IMR-90 (cell line): ENCODE results near the gene LAMA3. TPM values are rescaled to one million over a fixed set of nuclear protein-coding genes. Genes with fewer than 3 reads are reported as not detected.

Experiments used
- ATAC-seq: fragments of 200-7000 bp; cut with Tn5 transposase; 2 replicates; pipeline ENCODE4 v1.9.1; 2020; ENCODE audit warnings: low read depth, mild to moderate bottlenecking, moderate library complexity
- BruUV-seq: library from RNA; stranded (reverse); fragments of 400-500 nt; replicated peaks from 2 replicates; lab custom pipeline; 2021; lab: Mats Ljungman, UMichigan
- CTCF ChIA-PET: fragments of 300-600 bp; formaldehyde crosslinking; extraction: SDS; loops from one replicate; lab custom pipeline; 2021; ENCODE audit warnings: antibody characterized with exemption; lab: Yijun Ruan, JAX
- POLR2A ChIA-PET: fragments of 300-600 bp; sonication (Branson Sonifier 250); formaldehyde crosslinking; loops from one replicate; lab custom pipeline; 2022; ENCODE audit warnings: antibody characterized with exemption; ENCODE audit not compliant: unreplicated experiment; lab: Charles Lee
- DNase-seq: peaks from one replicate; pipeline ENCODE4 v3.0.0; 2013
- H2AFZ ChIP-seq: replicated peaks from 2 replicates; pipeline ENCODE3; 2013; ENCODE audit warnings: low read length, mild to moderate bottlenecking; ENCODE audit not compliant: poor library complexity
- H2AK5ac ChIP-seq: 2 replicates; pipeline ENCODE4 v1.6.1; 2013; ENCODE audit warnings: low read depth, low read length, inconsistent platforms
- H2AK9ac ChIP-seq: replicated peaks from 2 replicates; pipeline ENCODE3; 2013; ENCODE audit warnings: mild to moderate bottlenecking, low read depth, low read length, moderate library complexity; ENCODE audit not compliant: poor library complexity
- H2BK120ac ChIP-seq: 2 replicates; pipeline ENCODE4 v1.6.1; 2013; ENCODE audit warnings: low read depth, low read length, inconsistent platforms
- H2BK15ac ChIP-seq: 3 replicates; pipeline ENCODE4 v1.6.1; 2013; ENCODE audit warnings: low read depth, low read length, inconsistent platforms
- H2BK20ac ChIP-seq: 2 replicates; pipeline ENCODE4 v1.6.1; 2013; ENCODE audit warnings: low read depth, mild to moderate bottlenecking, inconsistent platforms, low read length, moderate library complexity
- H2BK5ac ChIP-seq: 2 replicates; pipeline ENCODE4 v1.6.1; 2013; ENCODE audit warnings: mild to moderate bottlenecking, low read depth, low read length, inconsistent platforms; ENCODE audit not compliant: poor library complexity, severe bottlenecking
- H3K14ac ChIP-seq: replicated peaks from 2 replicates; pipeline ENCODE4 v1.6.1; 2013; ENCODE audit warnings: low read depth, low read length, inconsistent platforms
- H3K18ac ChIP-seq: 2 replicates; pipeline ENCODE4 v1.6.1; 2013; ENCODE audit warnings: low read depth, low read length, control low read depth
- H3K23ac ChIP-seq: 2 replicates; pipeline ENCODE4 v1.6.1; 2013; ENCODE audit warnings: low read depth, low read length, inconsistent platforms
- H3K27ac ChIP-seq: 2 replicates; pipeline ENCODE4 v1.5.1; 2013; ENCODE audit warnings: mild to moderate bottlenecking, control low read depth, low read length; ENCODE audit not compliant: insufficient read depth
- H3K27me3 ChIP-seq: 2 replicates; pipeline ENCODE4 v1.6.1; 2013; ENCODE audit warnings: low read length; ENCODE audit not compliant: control insufficient read depth, insufficient read depth
- H3K36me3 ChIP-seq: 2 replicates; pipeline ENCODE4 v1.6.1; 2013; ENCODE audit warnings: low read length, mixed read lengths; ENCODE audit not compliant: control insufficient read depth, insufficient read depth
- H3K4ac ChIP-seq: 2 replicates; pipeline ENCODE4 v1.6.1; 2013; ENCODE audit warnings: low read depth, low read length, inconsistent platforms
- H3K4me1 ChIP-seq: 2 replicates; pipeline ENCODE4 v1.6.1; 2013; ENCODE audit warnings: low read length, mixed read lengths; ENCODE audit not compliant: control insufficient read depth, insufficient read depth
- H3K4me2 ChIP-seq: 2 replicates; pipeline ENCODE4 v1.6.1; 2013; ENCODE audit warnings: low read depth, mild to moderate bottlenecking, control low read depth, low read length, moderate library complexity
- H3K4me3 ChIP-seq: 2 replicates; pipeline ENCODE4 v1.5.1; 2013; ENCODE audit warnings: low read depth, mild to moderate bottlenecking, control low read depth, low read length, moderate library complexity; ENCODE audit not compliant: insufficient read depth
- H3K56ac ChIP-seq: 2 replicates; pipeline ENCODE4 v1.6.1; 2013; ENCODE audit warnings: low read length, inconsistent platforms; ENCODE audit not compliant: insufficient read depth; ENCODE audit errors: extremely low read depth
- H3K79me1 ChIP-seq, 2 experiments: 2 replicates each; pipeline ENCODE4 v1.6.1; 2013; ENCODE audit warnings: low read length in 2 of 2, inconsistent platforms in 1 of 2, low read depth in 1 of 2
- H3K9ac ChIP-seq: 2 replicates; pipeline ENCODE4 v1.6.1; 2013; ENCODE audit warnings: low read depth, low read length, control low read depth
- H3K9me1 ChIP-seq: 2 replicates; pipeline ENCODE4 v1.6.1; 2013; ENCODE audit warnings: low read length, inconsistent platforms; ENCODE audit not compliant: insufficient read depth
- H3K9me3 ChIP-seq: 2 replicates; pipeline ENCODE4 v1.6.1; 2013; ENCODE audit warnings: low read length; ENCODE audit not compliant: control insufficient read depth, insufficient read depth
- H4K20me1 ChIP-seq: 2 replicates; pipeline ENCODE4 v1.6.1; 2013; ENCODE audit warnings: low read length, inconsistent platforms; ENCODE audit not compliant: insufficient read depth
- H4K5ac ChIP-seq: 2 replicates; pipeline ENCODE4 v1.6.1; 2013; ENCODE audit warnings: mild to moderate bottlenecking, low read depth, low read length, control low read depth
- H4K8ac ChIP-seq, 2 experiments: 2 replicates each; pipeline ENCODE4 v1.6.1; 2013; ENCODE audit warnings: low read depth in 2 of 2, low read length in 2 of 2, control low read depth in 1 of 2, inconsistent platforms in 1 of 2
- H4K91ac ChIP-seq: 2 replicates; pipeline ENCODE4 v1.6.1; 2013; ENCODE audit warnings: low read depth, low read length, inconsistent platforms; ENCODE audit not compliant: insufficient read depth
- CEBPB ChIP-seq: IDR thresholded peaks from 2 replicates; pipeline ENCODE4 v1.6.1; 2012; ENCODE audit warnings: low read depth, low read length, improper control_type of control experiment
- CTCF ChIP-seq: conservative IDR thresholded peaks from 2 replicates; pipeline ENCODE4 v1.5.1; 2012; ENCODE audit warnings: mild to moderate bottlenecking, low read depth, low read length, improper control_type of control experiment
- RAD21 ChIP-seq: IDR thresholded peaks from 2 replicates; pipeline ENCODE4 v1.6.1; 2012; ENCODE audit warnings: low read length, improper control_type of control experiment
- WGBS, 2 experiments: methylation state at CpG; one replicate each; pipeline versions ENCODE4 v1.1.5 to v1.1.7; 2013; ENCODE audit warnings: missing lambda C conversion rate in 2 of 2; ENCODE audit not compliant: insufficient read length in 1 of 2; ENCODE audit errors: extremely low coverage in 2 of 2; 5-methylcytosine and 5-hydroxymethylcytosine counted together
- dilution Hi-C: fragments of 300-500 bp; cut with HindIII; formaldehyde crosslinking; loops from one replicate; pipeline ENCODE4 v1.14.3; 2018; ENCODE audit warnings: low sequenced_read_pairs; ENCODE audit not compliant: unreplicated experiment
- in situ Hi-C: fragments of 300-500 bp; cut with MboI; formaldehyde crosslinking; loops from 3 replicates; pipeline ENCODE4 v1.14.3; 2019; ENCODE audit warnings: low sequenced_read_pairs, inconsistent platforms, mixed read lengths
- intact Hi-C: fragments of 100-400 bp; cut with micrococcal nuclease; formaldehyde crosslinking; loops from 2 replicates; pipeline ENCODE4 v1.10.0; 2022
- polyA plus RNA-seq, 3 experiments: library from polyadenylated mRNA; depleted of rRNA; stranded (reverse); fragments of >200 nt; gene quantifications; 2 replicates each; pipeline ENCODE4 v1.2.3, GENCODE V29; 2012; ENCODE audit warnings: low replicate concordance in 1 of 3
- total RNA-seq: library from RNA; depleted of rRNA; stranded (reverse); fragments of >200 nt; gene quantifications from 2 replicates; pipeline ENCODE4 v1.2.3, GENCODE V29; 2012

The LAMA3 gene
- total and polyA plus RNA-seq, 2 of the 4 experiments (the other 2 are of a cell fraction) = 0.18 to 0.19 TPM

GRCh38 chr18:23779696-23780303 lies 90.5 kb downstream of the LAMA3 start:
- Histone ChIP-seq H3K27ac (0 out of 2 replicates have a peak overlapping the region, but pooled peaks have one; percentile 1), H3K79me1 (no peaks in the 10 kb centered on the region), H2AK9ac (no peak overlapping the region), H3K18ac (no peak overlapping the region), H4K5ac (no peak overlapping the region; the same call in 1 of the 2 replicates), H3K4me1 (peaks cover 8% of the 10 kb centered on the region), H3K14ac (no peak overlapping the region), H3K4me3 (no peak overlapping the region), H2BK20ac (no peak overlapping the region), H4K8ac (peak overlapping the region in 1 of 2 experiments; percentile 51; a peak in 1 of 4 replicates), H2AK5ac (peak overlapping the region; percentile 69; the same call in 1 of the 2 replicates), H3K36me3 (no peaks in the 10 kb centered on the region), H3K23ac (no peak overlapping the region), H3K9me1 (peaks cover 3% of the 10 kb centered on the region), H2AFZ (peak overlapping the region; percentile 28), H3K4ac (peak overlapping the region; percentile 21; the same call in 1 of the 2 replicates), H4K91ac (peak overlapping the region; percentile 42; the same call in 1 of the 2 replicates), H2BK120ac (no peak overlapping the region), H2BK5ac (peak overlapping the region; percentile 2), H3K9me3 (no peaks in the 10 kb centered on the region), H3K56ac (no peak overlapping the region), H2BK15ac (no peak overlapping the region), H3K4me2 (no peak overlapping the region), H4K20me1 (no peaks in the 10 kb centered on the region), H3K9ac (no peak overlapping the region), H3K27me3 (no peaks in the 10 kb centered on the region)
- in situ Hi-C loops (no loop called here), dilution Hi-C loops (no loop called here), intact Hi-C loops (no loop called here)
- CTCF ChIA-PET = interaction anchor here (1.6 kb wide), 1 partner anchor 9 kb away, joined by 3 read pairs; no protein-coding TSS in a partner anchor
- peak; percentile 74 for ATAC-seq
- TF ChIP-seq CEBPB (no peak), RAD21 (0 out of 2 replicates have a peak, but pooled peaks have one; percentile 13), CTCF (0 out of 2 replicates have a peak, but pooled peaks have one; percentile 11)
- DNase-seq = peak; percentile 28
- POLR2A ChIA-PET = no interaction called here
- WGBS, 2 experiments = 49% methylated on average over 2 of the region's 5 CpGs; no CpG with 5 or more reads in 1 of the 2 experiments
- BruUV-seq = no TSS peak
